Endodermal cell (in vitro differentiated cells): ENCODE data around the gene SUGCT. TPM values are rescaled to one million over a fixed set of nuclear protein-coding genes. Genes with fewer than 3 reads are reported as not detected.

Experiments used
- DNase-seq: peaks from one replicate; pipeline ENCODE4 v3.0.0-alpha.2; 2017
- H3K27ac ChIP-seq: 2 replicates; pipeline ENCODE4 v1.5.1; 2013; ENCODE audit warnings: mild to moderate bottlenecking, low read depth, low read length, moderate library complexity
- H3K27me3 ChIP-seq: 2 replicates; pipeline ENCODE4 v1.6.1; 2013; ENCODE audit warnings: mild to moderate bottlenecking, low read length, moderate library complexity; ENCODE audit not compliant: insufficient read depth, control insufficient read depth, poor library complexity, severe bottlenecking
- H3K36me3 ChIP-seq: 2 replicates; pipeline ENCODE4 v1.7.0; 2013; ENCODE audit warnings: mild to moderate bottlenecking, low read length, moderate library complexity; ENCODE audit not compliant: control insufficient read depth, insufficient read depth
- H3K4me1 ChIP-seq: one replicate; pipeline ENCODE4 v1.7.0; 2013; ENCODE audit warnings: low read length; ENCODE audit not compliant: control insufficient read depth, insufficient read depth
- H3K4me3 ChIP-seq: 2 replicates; pipeline ENCODE4 v1.5.1; 2013; ENCODE audit warnings: mild to moderate bottlenecking, low read length, moderate library complexity
- H3K9ac ChIP-seq: 2 replicates; pipeline ENCODE4 v1.6.1; 2013; ENCODE audit warnings: mild to moderate bottlenecking, low read length, moderate library complexity; ENCODE audit not compliant: poor library complexity, severe bottlenecking; ENCODE audit errors: extremely low read depth
- H3K9me3 ChIP-seq: 2 replicates; pipeline ENCODE4 v1.6.1; 2013; ENCODE audit warnings: mild to moderate bottlenecking, low read length, moderate library complexity; ENCODE audit not compliant: control insufficient read depth
- H3K27ac Mint-ChIP-seq: 2 replicates; pipeline ENCODE4 v1.8.0; 2020; ENCODE audit warnings: mixed read lengths
- H3K27me3 Mint-ChIP-seq: 2 replicates; pipeline ENCODE4 v1.8.0; 2021; ENCODE audit warnings: mild to moderate bottlenecking, mixed read lengths; ENCODE audit not compliant: insufficient read depth
- H3K36me3 Mint-ChIP-seq: 2 replicates; pipeline ENCODE4 v1.8.0; 2020; ENCODE audit warnings: low read depth, mixed read lengths
- H3K4me1 Mint-ChIP-seq: 2 replicates; pipeline ENCODE4 v1.8.0; 2020; ENCODE audit warnings: mixed read lengths
- H3K4me3 Mint-ChIP-seq: 2 replicates; pipeline ENCODE4 v1.8.0; 2020; ENCODE audit warnings: mild to moderate bottlenecking, moderate library complexity, mixed read lengths
- H3K9me3 Mint-ChIP-seq: 2 replicates; pipeline ENCODE4 v1.8.0; 2020; ENCODE audit warnings: mild to moderate bottlenecking, mixed read lengths
- CTCF ChIP-seq: fragments of 200-600 bp; sonication (generic); conservative IDR thresholded peaks from 2 replicates; pipeline ENCODE4 v1.5.0; 2021; ENCODE audit warnings: antibody characterized with exemption, mild to moderate bottlenecking
- WGBS, 2 experiments: methylation state at CpG; one replicate each; pipeline versions ENCODE4 v1.1.5 to v1.1.7; 2013; ENCODE audit warnings: missing lambda C conversion rate in 2 of 2, mixed read lengths in 1 of 2; ENCODE audit not compliant: insufficient coverage in 1 of 2, insufficient read length in 1 of 2; 5-methylcytosine and 5-hydroxymethylcytosine counted together
- long read RNA-seq, 4 experiments: library from polyadenylated mRNA in 2 of 4; library from RNA in 1 of 4; library from capped mRNA in 1 of 4; stranded (forward) in 3 of 4; unstranded in 1 of 4; transcript quantifications; one replicate each; pipeline ENCODE4 v2.0.0, GENCODE V29; 2020 to 2021; ENCODE audit warnings: inconsistent platforms in 1 of 4
- polyA plus RNA-seq, 2 experiments: library from polyadenylated mRNA; stranded (reverse); fragments of 50-300 nt; gene quantifications; one replicate each; pipeline ENCODE4 v1.2.3, GENCODE V29; 2013
- total RNA-seq, 2 donors: library from RNA; stranded (reverse); fragmentation: NEBNext Ultra II Directional in 1 of 2; extraction: Animal tissue kit (Norgen Biotek cat#: 25700) in 1 of 2; gene quantifications; 2 replicates in 1 of 2; 3 replicates in 1 of 2; pipeline ENCODE4 v1.2.1, GENCODE V29; 2021

SUGCT gene
- 1 to 10 TPM; 3.6 to 3.9 TPM for total RNA-seq
- 5.6 TPM for polyA plus RNA-seq (2013, experiment 1 of 2)
- polyA plus RNA-seq (2013, experiment 2 of 2) = 5.9 TPM
- long read RNA-seq, experiment 1, partial matches to known transcripts = 0 of 1 reads
- long read RNA-seq, experiment 1, other reads (novel, unspliced or antisense) = 0 of 1 reads
- long read RNA-seq, experiment 2, partial matches to known transcripts = 0 of 2 reads
- long read RNA-seq, experiment 2, other reads (novel, unspliced or antisense) = 1 of 2 reads
- long read RNA-seq, experiment 3, partial matches to known transcripts = 0 of 5 reads
- long read RNA-seq, experiment 3, other reads (novel, unspliced or antisense) = 5 of 5 reads
- long read RNA-seq, experiment 4, partial matches to known transcripts = 0 of 3 reads
- long read RNA-seq, experiment 4, other reads (novel, unspliced or antisense) = 2 of 3 reads

GRCh38 chr7:40134428-40135316 lies at the start of gene SUGCT, which contains the start of gene MPLKIP:
Gene SUGCT (plus strand): TSS chr7:40135005.
Gene MPLKIP (minus strand): TSS chr7:40134622. CDS start chr7:40134567, 55 bp downstream.
- WGBS, 2 experiments = 0 to 1% methylated on average over 23 to 75 of the region's 75 CpGs
- peaks cover 10% of the 10 kb centered on the region for H3K36me3 Mint-ChIP-seq
- no peaks in the 10 kb centered on the region for H3K9me3 ChIP-seq

GRCh38 chr7:40092182-40092581 lies 42.6 kb upstream of the SUGCT start:
- Histone ChIP-seq H3K9ac (no peak overlapping the region), H3K36me3 (peaks cover 68% of the 10 kb centered on the region), H3K27ac (no peak overlapping the region), H3K4me1 (no peaks in the 10 kb centered on the region), H3K27me3 (no peaks in the 10 kb centered on the region), H3K9me3 (no peaks in the 10 kb centered on the region), H3K4me3 (no peak overlapping the region)
- no peak for DNase-seq
- no peak for TF ChIP-seq CTCF
- 89 to 97% methylated on average over 1 to 2 of the region's 2 CpGs for WGBS, 2 experiments
- H3K4me1 Mint-ChIP-seq = peaks cover 6% of the 10 kb centered on the region
- H3K9me3 Mint-ChIP-seq = no peaks in the 10 kb centered on the region
- peaks cover 50% of the 10 kb centered on the region for H3K36me3 Mint-ChIP-seq
- no peaks in the 10 kb centered on the region for H3K27me3 Mint-ChIP-seq
- no peak overlapping the region for H3K27ac Mint-ChIP-seq
- no peak overlapping the region for H3K4me3 Mint-ChIP-seq

More at GRCh38 chr7:40134428-40135316, at the start of gene SUGCT, which contains the start of gene MPLKIP:
- Histone ChIP-seq H3K27me3 (peaks cover 12% of the 10 kb centered on the region), H3K4me3 (peak within 1 kb of the TSS; percentile 93), H3K4me1 (peaks cover 3% of the 10 kb centered on the region), H3K9ac (peak within 1 kb of the TSS; percentile 81), H3K36me3 (peaks cover 18% of the 10 kb centered on the region), H3K27ac (peak within 1 kb of the TSS; percentile 26)
- Mint-ChIP-seq H3K9me3 (no peaks in the 10 kb centered on the region), H3K4me3 (peak within 1 kb of the TSS; percentile 88), H3K4me1 (peaks cover 4% of the 10 kb centered on the region), H3K27ac (peak within 1 kb of the TSS; percentile 99), H3K27me3 (peaks cover 15% of the 10 kb centered on the region)
- peak; percentile 98 for TF ChIP-seq CTCF
- peak; percentile 94 for DNase-seq

DNA sequence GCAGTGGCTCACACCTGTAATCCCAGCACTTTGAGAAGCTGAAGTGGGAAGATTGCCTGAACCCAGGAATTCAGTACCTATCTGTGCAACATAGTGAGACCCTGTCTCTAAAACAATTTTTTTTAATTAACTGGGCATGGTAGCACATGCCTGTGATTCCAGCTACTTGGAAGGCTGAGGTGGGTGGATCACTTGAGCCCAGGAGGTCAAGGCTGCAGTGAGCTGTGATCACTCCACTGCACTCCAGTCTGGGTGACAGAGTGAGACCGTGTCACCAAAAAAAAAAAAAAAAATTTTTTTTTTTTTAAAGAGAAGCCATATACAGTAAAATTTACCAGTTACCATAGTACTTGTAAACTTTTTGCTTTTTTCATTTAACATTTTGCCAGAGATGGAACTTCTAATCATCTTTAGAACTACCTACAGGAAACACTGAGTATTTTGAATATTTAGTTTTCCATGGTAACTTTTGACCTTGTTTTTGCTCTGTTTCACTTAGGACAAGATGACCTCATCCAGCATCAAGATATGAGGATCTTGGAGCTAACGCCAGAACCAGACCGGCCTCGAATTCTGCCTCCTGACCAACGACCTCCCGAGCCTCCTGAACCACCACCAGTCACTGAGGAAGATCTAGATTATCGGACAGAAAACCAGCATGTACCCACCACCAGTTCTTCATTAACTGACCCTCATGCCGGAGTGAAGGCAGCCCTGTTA lies 41.0 kb upstream of the SUGCT start:
- Histone ChIP-seq H3K36me3 (peaks cover 66% of the 10 kb centered on the region), H3K4me1 (no peaks in the 10 kb centered on the region), H3K9me3 (no peaks in the 10 kb centered on the region), H3K27ac (no peak overlapping the region), H3K27me3 (no peaks in the 10 kb centered on the region), H3K9ac (no peak overlapping the region), H3K4me3 (no peak overlapping the region)
- Mint-ChIP-seq H3K27ac (peak overlapping the region; percentile 45), H3K27me3 (no peaks in the 10 kb centered on the region), H3K36me3 (peaks cover 39% of the 10 kb centered on the region), H3K4me1 (peaks cover 9% of the 10 kb centered on the region), H3K9me3 (no peaks in the 10 kb centered on the region), H3K4me3 (no peak overlapping the region)
- 92 to 100% methylated on average over 7 of the region's 8 CpGs for WGBS, 2 experiments
- TF ChIP-seq CTCF = no peak
- DNase-seq = no peak
